Measurements from ENCODE around the gene DARS1.

The DARS1 gene

DNA sequence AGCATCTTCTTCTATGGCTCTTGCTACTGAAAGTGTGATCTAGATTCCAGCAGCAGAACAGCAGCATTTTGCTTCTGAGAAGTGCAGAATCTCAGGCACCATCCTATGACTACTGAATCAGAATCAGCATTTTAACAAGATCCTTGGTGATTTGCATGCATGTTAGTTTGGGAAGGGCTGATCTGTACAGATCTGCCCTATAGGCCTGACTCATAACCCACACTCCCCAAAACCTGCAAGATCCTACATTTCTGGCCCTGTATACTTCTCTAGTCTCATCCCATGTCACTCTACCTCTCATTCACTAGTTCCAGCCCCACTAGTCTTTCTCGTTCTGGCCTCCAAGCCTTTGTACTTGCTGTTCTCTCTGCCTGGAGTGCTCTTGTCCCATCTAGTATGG lies 15.7 kb upstream of the DARS1 start:
- H3K27ac ChIP-seq (ENCODE audit: low read depth, low read length): no peak overlapping the region
- no peak overlapping the region for H3K9ac ChIP-seq (ENCODE audit: low read depth, low read length)
- no peaks in the 10 kb centered on the region for H3K36me3 ChIP-seq (ENCODE audit: control insufficient read depth, insufficient read depth, low read length)
- H3K4me1 ChIP-seq (ENCODE audit: control insufficient read depth, insufficient read depth, low read length): peaks cover 15% of the 10 kb centered on the region; the same call in 1 of the 2 replicates
- no peaks in the 10 kb centered on the region for H3K9me3 ChIP-seq (ENCODE audit: control insufficient read depth, insufficient read depth, low read length)
- no peak overlapping the region for H3K4me3 ChIP-seq (ENCODE audit: low read depth, low read length)
- no peaks in the 10 kb centered on the region for H3K27me3 ChIP-seq (ENCODE audit: control insufficient read depth, insufficient read depth, low read length)

DNA sequence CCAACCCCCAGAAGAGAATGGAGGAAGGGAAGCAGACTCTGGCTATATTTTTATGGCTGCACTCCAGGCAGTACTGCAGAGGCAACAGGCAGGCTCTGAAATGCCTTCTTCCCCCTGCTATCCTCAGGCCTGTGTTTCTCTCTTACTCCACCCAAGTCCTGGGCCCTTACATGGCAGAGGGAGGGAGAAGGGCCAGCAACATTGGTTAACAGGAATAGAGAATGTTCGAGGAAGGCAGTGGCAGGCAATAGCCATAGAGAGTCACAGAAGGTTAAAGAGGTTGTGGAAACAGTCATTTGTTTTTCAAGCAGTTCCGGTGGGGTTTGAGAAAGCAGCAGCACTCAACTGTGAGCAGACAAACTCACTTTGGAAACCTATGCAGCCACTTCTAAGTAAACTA lies 15.1 kb upstream of the DARS1 start:
- Histone ChIP-seq H3K4me3 (ENCODE audit: low read depth, low read length) (no peak overlapping the region), H3K36me3 (ENCODE audit: control insufficient read depth, insufficient read depth, low read length) (no peaks in the 10 kb centered on the region), H3K27ac (ENCODE audit: low read depth, low read length) (no peak overlapping the region), H3K27me3 (ENCODE audit: control insufficient read depth, insufficient read depth, low read length) (no peaks in the 10 kb centered on the region), H3K9ac (ENCODE audit: low read depth, low read length) (no peak overlapping the region), H3K4me1 (ENCODE audit: control insufficient read depth, insufficient read depth, low read length) (peaks cover 11% of the 10 kb centered on the region; the same call in 1 of the 2 replicates), H3K9me3 (ENCODE audit: control insufficient read depth, insufficient read depth, low read length) (no peaks in the 10 kb centered on the region)

DNA sequence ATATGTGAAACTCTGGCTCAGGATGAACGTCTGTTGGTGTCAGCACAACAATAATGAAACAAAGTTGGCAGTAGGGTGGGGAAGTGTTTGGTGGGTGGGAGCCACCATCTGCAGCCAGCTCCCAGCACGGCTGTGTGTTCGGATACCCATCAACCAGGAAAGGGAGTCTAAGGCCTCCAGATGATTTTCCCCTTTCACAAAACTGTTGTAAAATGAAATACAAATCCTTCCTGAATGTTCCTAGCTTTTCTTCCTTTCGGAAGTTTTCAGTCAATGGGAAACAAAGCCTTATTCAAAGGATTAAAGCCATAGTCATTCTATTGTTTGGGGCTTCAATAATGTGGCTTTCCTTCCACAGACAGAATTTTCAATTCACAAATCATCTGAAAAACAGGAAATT lies 14.5 kb upstream of the DARS1 start:
- H3K27ac ChIP-seq (ENCODE audit: low read depth, low read length): no peak overlapping the region
- H3K27me3 ChIP-seq (ENCODE audit: control insufficient read depth, insufficient read depth, low read length): no peaks in the 10 kb centered on the region
- H3K9me3 ChIP-seq (ENCODE audit: control insufficient read depth, insufficient read depth, low read length): no peaks in the 10 kb centered on the region
- H3K4me3 ChIP-seq (ENCODE audit: low read depth, low read length): no peak overlapping the region
- no peak overlapping the region for H3K9ac ChIP-seq (ENCODE audit: low read depth, low read length)
- H3K36me3 ChIP-seq (ENCODE audit: control insufficient read depth, insufficient read depth, low read length): no peaks in the 10 kb centered on the region
- peaks cover 11% of the 10 kb centered on the region; the same call in 1 of the 2 replicates for H3K4me1 ChIP-seq (ENCODE audit: control insufficient read depth, insufficient read depth, low read length)

DNA sequence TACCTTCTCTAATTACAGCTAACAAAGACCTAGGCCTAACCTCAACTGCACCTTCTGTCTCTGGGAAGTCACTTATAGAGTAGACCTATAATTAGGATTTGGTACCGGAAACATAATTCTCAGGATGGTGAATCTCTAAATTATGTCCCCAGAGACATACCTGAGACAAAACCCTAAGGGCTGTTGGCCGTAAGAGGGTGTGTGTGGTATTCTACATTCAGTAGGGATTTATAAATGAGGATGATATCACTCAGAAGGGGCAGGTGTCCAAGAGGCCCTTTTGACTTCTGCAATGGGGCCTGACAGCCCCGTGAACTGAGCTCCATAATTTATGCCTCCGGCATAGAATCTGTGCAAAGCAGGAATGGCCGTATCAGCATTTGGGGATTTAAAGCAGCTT lies 13.5 kb upstream of the DARS1 start:
- Histone ChIP-seq H3K27ac (ENCODE audit: low read depth, low read length) (no peak overlapping the region), H3K4me3 (ENCODE audit: low read depth, low read length) (no peak overlapping the region), H3K9ac (ENCODE audit: low read depth, low read length) (no peak overlapping the region), H3K9me3 (ENCODE audit: control insufficient read depth, insufficient read depth, low read length) (no peaks in the 10 kb centered on the region), H3K4me1 (ENCODE audit: control insufficient read depth, insufficient read depth, low read length) (peaks cover 11% of the 10 kb centered on the region; the same call in 1 of the 2 replicates), H3K36me3 (ENCODE audit: control insufficient read depth, insufficient read depth, low read length) (no peaks in the 10 kb centered on the region), H3K27me3 (ENCODE audit: control insufficient read depth, insufficient read depth, low read length) (no peaks in the 10 kb centered on the region)

GRCh38 chr2:135997380-135997779 lies 12.0 kb upstream of the DARS1 start:
- no peak overlapping the region for H3K9ac ChIP-seq (ENCODE audit: low read depth, low read length)
- no peaks in the 10 kb centered on the region for H3K27me3 ChIP-seq (ENCODE audit: control insufficient read depth, insufficient read depth, low read length)
- H3K27ac ChIP-seq (ENCODE audit: low read depth, low read length): no peak overlapping the region
- H3K36me3 ChIP-seq (ENCODE audit: control insufficient read depth, insufficient read depth, low read length): no peaks in the 10 kb centered on the region
- H3K4me3 ChIP-seq (ENCODE audit: low read depth, low read length): no peak overlapping the region
- peaks cover 11% of the 10 kb centered on the region; the same call in 1 of the 2 replicates for H3K4me1 ChIP-seq (ENCODE audit: control insufficient read depth, insufficient read depth, low read length)
- no peaks in the 10 kb centered on the region for H3K9me3 ChIP-seq (ENCODE audit: control insufficient read depth, insufficient read depth, low read length)

DNA sequence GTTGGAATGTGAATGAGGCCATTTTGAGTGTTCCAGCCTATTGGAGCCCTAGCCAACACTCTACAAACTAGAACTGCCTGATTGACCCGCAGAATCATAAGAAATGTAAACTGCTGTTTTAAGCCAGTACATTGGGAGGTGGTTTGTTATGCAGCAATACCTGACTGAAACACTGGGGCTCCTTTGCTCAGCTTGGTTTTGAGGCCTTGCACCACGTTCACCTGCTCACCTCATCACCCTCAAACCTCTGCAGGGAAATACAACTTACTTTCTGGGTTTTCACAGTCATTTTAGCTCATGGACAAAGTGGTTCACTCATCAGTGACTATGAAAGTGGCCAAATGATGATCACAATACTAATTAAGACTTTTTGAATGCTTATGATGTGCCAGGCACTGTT lies 10.9 kb upstream of the DARS1 start:
- H3K27me3 ChIP-seq (ENCODE audit: control insufficient read depth, insufficient read depth, low read length): no peaks in the 10 kb centered on the region
- H3K27ac ChIP-seq (ENCODE audit: low read depth, low read length): no peak overlapping the region
- H3K9me3 ChIP-seq (ENCODE audit: control insufficient read depth, insufficient read depth, low read length): no peaks in the 10 kb centered on the region
- H3K4me1 ChIP-seq (ENCODE audit: control insufficient read depth, insufficient read depth, low read length): peaks cover 11% of the 10 kb centered on the region; the same call in 1 of the 2 replicates
- H3K9ac ChIP-seq (ENCODE audit: low read depth, low read length): no peak overlapping the region
- H3K4me3 ChIP-seq (ENCODE audit: low read depth, low read length): no peak overlapping the region
- H3K36me3 ChIP-seq (ENCODE audit: control insufficient read depth, insufficient read depth, low read length): no peaks in the 10 kb centered on the region

DNA sequence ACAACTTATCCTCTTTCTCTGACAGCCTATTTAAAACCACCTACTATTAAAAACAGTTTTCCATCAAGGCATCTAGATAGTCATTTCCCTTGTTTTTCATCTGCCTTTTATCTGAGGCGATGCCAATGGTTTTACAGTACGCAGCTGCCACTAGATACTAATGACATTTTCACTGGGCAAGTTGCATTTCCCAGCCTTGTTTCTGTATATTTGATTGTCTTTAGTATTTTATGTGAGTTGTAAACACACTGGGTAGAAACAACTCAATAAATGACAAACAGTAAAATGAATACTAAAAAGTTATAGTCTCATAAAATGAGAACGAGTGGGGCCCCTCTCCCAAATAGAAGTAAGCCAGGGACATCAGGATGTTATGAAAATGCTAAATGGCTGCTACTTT lies 8.9 kb upstream of the DARS1 start:
- no peaks in the 10 kb centered on the region for H3K36me3 ChIP-seq (ENCODE audit: control insufficient read depth, insufficient read depth, low read length)
- H3K27me3 ChIP-seq (ENCODE audit: control insufficient read depth, insufficient read depth, low read length): no peaks in the 10 kb centered on the region
- no peak overlapping the region for H3K27ac ChIP-seq (ENCODE audit: low read depth, low read length)
- no peak overlapping the region for H3K9ac ChIP-seq (ENCODE audit: low read depth, low read length)
- no peaks in the 10 kb centered on the region for H3K4me1 ChIP-seq (ENCODE audit: control insufficient read depth, insufficient read depth, low read length)
- H3K9me3 ChIP-seq (ENCODE audit: control insufficient read depth, insufficient read depth, low read length): no peaks in the 10 kb centered on the region
- H3K4me3 ChIP-seq (ENCODE audit: low read depth, low read length): no peak overlapping the region

DNA sequence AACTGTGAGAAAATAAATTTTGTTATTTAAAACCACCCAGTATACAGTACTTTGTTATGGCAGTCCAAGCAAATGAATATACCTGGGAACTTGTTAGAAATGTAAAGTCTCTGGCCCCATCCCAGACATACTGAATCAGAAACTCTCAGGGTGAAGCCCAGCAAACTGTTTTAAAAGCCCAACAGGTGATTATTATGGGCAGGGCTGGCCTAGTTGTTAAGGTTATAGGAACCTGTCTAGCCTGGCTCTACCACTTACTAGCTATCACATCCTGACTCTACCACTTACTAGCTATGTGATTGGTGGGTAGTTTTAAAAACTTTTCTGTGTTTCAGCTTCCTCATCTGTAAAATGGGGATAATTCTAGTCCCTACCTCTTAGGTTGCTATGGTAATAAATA lies 8.0 kb upstream of the DARS1 start:
- H3K4me3 ChIP-seq (ENCODE audit: low read depth, low read length): no peak overlapping the region
- H3K27ac ChIP-seq (ENCODE audit: low read depth, low read length): no peak overlapping the region
- no peaks in the 10 kb centered on the region for H3K4me1 ChIP-seq (ENCODE audit: control insufficient read depth, insufficient read depth, low read length)
- H3K27me3 ChIP-seq (ENCODE audit: control insufficient read depth, insufficient read depth, low read length): no peaks in the 10 kb centered on the region
- no peaks in the 10 kb centered on the region for H3K36me3 ChIP-seq (ENCODE audit: control insufficient read depth, insufficient read depth, low read length)
- no peaks in the 10 kb centered on the region for H3K9me3 ChIP-seq (ENCODE audit: control insufficient read depth, insufficient read depth, low read length)
- no peak overlapping the region for H3K9ac ChIP-seq (ENCODE audit: low read depth, low read length)

GRCh38 chr2:135991861-135992260 lies 6.4 kb upstream of the DARS1 start:
- no peak overlapping the region for H3K27ac ChIP-seq (ENCODE audit: low read depth, low read length)
- no peaks in the 10 kb centered on the region for H3K27me3 ChIP-seq (ENCODE audit: control insufficient read depth, insufficient read depth, low read length)
- no peaks in the 10 kb centered on the region for H3K4me1 ChIP-seq (ENCODE audit: control insufficient read depth, insufficient read depth, low read length)
- no peaks in the 10 kb centered on the region for H3K36me3 ChIP-seq (ENCODE audit: control insufficient read depth, insufficient read depth, low read length)
- H3K4me3 ChIP-seq (ENCODE audit: low read depth, low read length): no peak overlapping the region
- no peaks in the 10 kb centered on the region for H3K9me3 ChIP-seq (ENCODE audit: control insufficient read depth, insufficient read depth, low read length)
- no peak overlapping the region for H3K9ac ChIP-seq (ENCODE audit: low read depth, low read length)

GRCh38 chr2:135987441-135987840 lies 2.0 kb upstream of the DARS1 start:
- Histone ChIP-seq H3K36me3 (ENCODE audit: control insufficient read depth, insufficient read depth, low read length) (peaks cover 10% of the 10 kb centered on the region; the same call in 1 of the 2 replicates), H3K27me3 (ENCODE audit: control insufficient read depth, insufficient read depth, low read length) (no peaks in the 10 kb centered on the region), H3K4me1 (ENCODE audit: control insufficient read depth, insufficient read depth, low read length) (peaks cover 12% of the 10 kb centered on the region), H3K27ac (ENCODE audit: low read depth, low read length) (no peak overlapping the region), H3K9ac (ENCODE audit: low read depth, low read length) (no peak overlapping the region), H3K4me3 (ENCODE audit: low read depth, low read length) (no peak overlapping the region), H3K9me3 (ENCODE audit: control insufficient read depth, insufficient read depth, low read length) (no peaks in the 10 kb centered on the region)

GRCh38 chr2:135986507-135986906 lies 1.1 kb upstream of the DARS1 start:
- peaks cover 16% of the 10 kb centered on the region for H3K36me3 ChIP-seq (ENCODE audit: control insufficient read depth, insufficient read depth, low read length)
- H3K27me3 ChIP-seq (ENCODE audit: control insufficient read depth, insufficient read depth, low read length): no peaks in the 10 kb centered on the region
- H3K9ac ChIP-seq (ENCODE audit: low read depth, low read length): no peak overlapping the region
- no peak overlapping the region for H3K4me3 ChIP-seq (ENCODE audit: low read depth, low read length)
- H3K4me1 ChIP-seq (ENCODE audit: control insufficient read depth, insufficient read depth, low read length): peaks cover 12% of the 10 kb centered on the region
- H3K9me3 ChIP-seq (ENCODE audit: control insufficient read depth, insufficient read depth, low read length): no peaks in the 10 kb centered on the region
- H3K27ac ChIP-seq (ENCODE audit: low read depth, low read length): no peak overlapping the region
